ENCODE data around the gene AMOTL1.

AMOTL1 gene

GRCh38 chr11:94855666-94856065 is 87.5 kb downstream of the AMOTL1 start:
- DNase-seq (ENCODE audit: low read depth) = no peak
- TF ChIP-seq CTCF (conservative IDR thresholded peaks at IDR 0.05; ENCODE audit: control insufficient read depth, insufficient read depth, low read depth, low read length) = no peak
- H3K4me3 ChIP-seq (ENCODE audit: control insufficient read depth, low read depth, low read length) = no peak overlapping the region

- DNase-seq (ENCODE audit: low read depth) = no peak
- no peak overlapping the region for H3K4me3 ChIP-seq (ENCODE audit: control insufficient read depth, low read depth, low read length)
- TF ChIP-seq CTCF (conservative IDR thresholded peaks at IDR 0.05; ENCODE audit: control insufficient read depth, insufficient read depth, low read depth, low read length) = no peak
Measured at GRCh38 chr11:94856443-94856842, 88.3 kb downstream of the AMOTL1 start.

- DNase-seq (ENCODE audit: low read depth) = no peak
- no peak for TF ChIP-seq CTCF (conservative IDR thresholded peaks at IDR 0.05; ENCODE audit: control insufficient read depth, insufficient read depth, low read depth, low read length)
- no peak overlapping the region for H3K4me3 ChIP-seq (ENCODE audit: control insufficient read depth, low read depth, low read length)
Measured at GRCh38 chr11:94857337-94857736, 89.2 kb downstream of the AMOTL1 start.

- no peak for DNase-seq (ENCODE audit: low read depth)
- no peak for TF ChIP-seq CTCF (conservative IDR thresholded peaks at IDR 0.05; ENCODE audit: control insufficient read depth, insufficient read depth, low read depth, low read length)
- no peak overlapping the region for H3K4me3 ChIP-seq (ENCODE audit: control insufficient read depth, low read depth, low read length)
Measured at GRCh38 chr11:94858012-94858705, 90.0 kb downstream of the AMOTL1 start.

GRCh38 chr11:94860333-94860732 is 92.2 kb downstream of the AMOTL1 start:
- no peak for DNase-seq (ENCODE audit: low read depth)
- no peak overlapping the region for H3K4me3 ChIP-seq (ENCODE audit: control insufficient read depth, low read depth, low read length)
- no peak for TF ChIP-seq CTCF (conservative IDR thresholded peaks at IDR 0.05; ENCODE audit: control insufficient read depth, insufficient read depth, low read depth, low read length)

GRCh38 chr11:94861306-94861845 is 93.2 kb downstream of the AMOTL1 start:
- DNase-seq (ENCODE audit: low read depth) = no peak
- no peak overlapping the region for H3K4me3 ChIP-seq (ENCODE audit: control insufficient read depth, low read depth, low read length)
- TF ChIP-seq CTCF (conservative IDR thresholded peaks at IDR 0.05; ENCODE audit: control insufficient read depth, insufficient read depth, low read depth, low read length) = no peak

Data from fibroblast of mammary gland (primary cell).